OCI-LY3 (cell line): ENCODE results near the gene PLCB1.
"Not testable (repeated sequence)": the region's sequence is repeated elsewhere in the genome, so short reads cannot be mapped to it uniquely, and the experiment has no call there.

Experiments used
- H2AFZ ChIP-seq: fragments of 200-600, 300-600 bp; shearing (Covaris generic); 2 replicates; pipeline ENCODE4 v1.6.0; 2014; ENCODE audit warnings: antibody characterized with exemption, low read depth, low read length
- H3K27ac ChIP-seq: fragments of 200-600, 300-600 bp; sonication (generic); 2 replicates; pipeline ENCODE4 v1.5.1; 2014; ENCODE audit warnings: mild to moderate bottlenecking, low read length, moderate library complexity, mixed read lengths
- H3K27me3 ChIP-seq: fragments of 200-600, 300-600 bp; sonication (generic); 2 replicates; pipeline ENCODE4 v1.6.1; 2014; ENCODE audit warnings: low read depth, low read length, mixed read lengths
- H3K36me3 ChIP-seq: fragments of 200-600, 300-600 bp; sonication (generic); replicated peaks from 2 replicates; pipeline ENCODE3; 2014; ENCODE audit warnings: low read depth, low read length, mixed read lengths
- H3K4me1 ChIP-seq: fragments of 300-600, 200-600 bp; sonication (generic); 2 replicates; pipeline ENCODE4 v1.6.1; 2014; ENCODE audit warnings: low read length, mixed read lengths
- H3K4me2 ChIP-seq: fragments of 200-600, 300-600 bp; sonication (generic); 2 replicates; pipeline ENCODE4 v1.6.1; 2014; ENCODE audit warnings: low read length, mixed read lengths
- H3K4me3 ChIP-seq: fragments of 300-600, 200-600 bp; sonication (generic); 2 replicates; pipeline ENCODE4 v1.5.1; 2014; ENCODE audit warnings: antibody characterized with exemption, mild to moderate bottlenecking, low read length, moderate library complexity
- H3K79me2 ChIP-seq: fragments of 300-600, 200-600 bp; shearing (Covaris generic); 2 replicates; pipeline ENCODE4 v1.6.1; 2014; ENCODE audit warnings: mild to moderate bottlenecking, low read length, mixed read lengths
- H3K9ac ChIP-seq: fragments of 300-600, 200-600 bp; shearing (Covaris generic); 2 replicates; pipeline ENCODE4 v1.6.0; 2014; ENCODE audit warnings: mild to moderate bottlenecking, low read length, moderate library complexity
- H3K9me3 ChIP-seq: fragments of 200-600, 300-600 bp; shearing (Covaris generic); 2 replicates; pipeline ENCODE4 v1.6.1; 2014; ENCODE audit warnings: low read length, mixed read lengths; ENCODE audit not compliant: insufficient read depth
- H4K20me1 ChIP-seq: fragments of 200-600, 300-600 bp; sonication (generic); 2 replicates; pipeline ENCODE4 v1.6.1; 2016; ENCODE audit warnings: low read length, mixed read lengths; ENCODE audit not compliant: insufficient read depth
- EZH2phosphoT487 ChIP-seq: fragments of 200-600 bp; shearing (Covaris generic); IDR thresholded peaks from 2 replicates; pipeline ENCODE4 v1.6.1; 2018; ENCODE audit warnings: antibody characterized with exemption, mixed run types, low read depth
- TF ChIP-seq, protein P1 (sequence below): fragments of 200-600, 300-600 bp; sonication (generic); IDR thresholded peaks from 2 replicates; pipeline ENCODE4 v1.5.1; 2014; ENCODE audit warnings: antibody characterized with exemption, low read length, low read depth

Gene PLCB1

DNA sequence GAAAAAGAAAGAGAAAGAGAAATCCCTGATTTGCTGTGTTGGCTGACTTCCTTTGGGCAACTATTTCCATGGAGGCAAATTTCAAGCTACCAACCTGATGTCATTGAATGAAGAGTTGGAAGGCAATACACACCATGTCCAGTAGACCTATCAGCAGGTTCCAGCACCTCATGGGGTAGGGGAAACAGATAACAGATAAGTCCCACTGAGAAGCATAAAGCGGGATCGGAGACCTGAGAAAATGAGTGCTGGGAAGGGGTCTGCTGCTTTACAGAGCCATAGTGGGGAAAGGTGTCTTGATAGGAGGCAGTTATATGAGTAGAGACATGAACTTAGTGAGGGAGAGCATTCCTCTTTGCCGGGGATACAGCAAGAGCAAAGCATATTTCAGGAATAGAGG, 244.9 kb downstream of the PLCB1 start:
- Histone ChIP-seq H3K36me3 (no peaks in the 10 kb centered on the region), H4K20me1 (no peaks in the 10 kb centered on the region), H3K4me2 (no peak overlapping the region), H3K4me3 (no peak overlapping the region), H2AFZ (no peak overlapping the region), H3K4me1 (no peaks in the 10 kb centered on the region), H3K9ac (no peak overlapping the region), H3K27me3 (no peaks in the 10 kb centered on the region), H3K9me3 (no peaks in the 10 kb centered on the region), H3K79me2 (no peaks in the 10 kb centered on the region), H3K27ac (no peak overlapping the region)
- no peak for TF ChIP-seq EZH2phosphoT487
- TF ChIP-seq, protein P1, sequence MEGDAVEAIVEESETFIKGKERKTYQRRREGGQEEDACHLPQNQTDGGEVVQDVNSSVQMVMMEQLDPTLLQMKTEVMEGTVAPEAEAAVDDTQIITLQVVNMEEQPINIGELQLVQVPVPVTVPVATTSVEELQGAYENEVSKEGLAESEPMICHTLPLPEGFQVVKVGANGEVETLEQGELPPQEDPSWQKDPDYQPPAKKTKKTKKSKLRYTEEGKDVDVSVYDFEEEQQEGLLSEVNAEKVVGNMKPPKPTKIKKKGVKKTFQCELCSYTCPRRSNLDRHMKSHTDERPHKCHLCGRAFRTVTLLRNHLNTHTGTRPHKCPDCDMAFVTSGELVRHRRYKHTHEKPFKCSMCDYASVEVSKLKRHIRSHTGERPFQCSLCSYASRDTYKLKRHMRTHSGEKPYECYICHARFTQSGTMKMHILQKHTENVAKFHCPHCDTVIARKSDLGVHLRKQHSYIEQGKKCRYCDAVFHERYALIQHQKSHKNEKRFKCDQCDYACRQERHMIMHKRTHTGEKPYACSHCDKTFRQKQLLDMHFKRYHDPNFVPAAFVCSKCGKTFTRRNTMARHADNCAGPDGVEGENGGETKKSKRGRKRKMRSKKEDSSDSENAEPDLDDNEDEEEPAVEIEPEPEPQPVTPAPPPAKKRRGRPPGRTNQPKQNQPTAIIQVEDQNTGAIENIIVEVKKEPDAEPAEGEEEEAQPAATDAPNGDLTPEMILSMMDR: no peak

DNA sequence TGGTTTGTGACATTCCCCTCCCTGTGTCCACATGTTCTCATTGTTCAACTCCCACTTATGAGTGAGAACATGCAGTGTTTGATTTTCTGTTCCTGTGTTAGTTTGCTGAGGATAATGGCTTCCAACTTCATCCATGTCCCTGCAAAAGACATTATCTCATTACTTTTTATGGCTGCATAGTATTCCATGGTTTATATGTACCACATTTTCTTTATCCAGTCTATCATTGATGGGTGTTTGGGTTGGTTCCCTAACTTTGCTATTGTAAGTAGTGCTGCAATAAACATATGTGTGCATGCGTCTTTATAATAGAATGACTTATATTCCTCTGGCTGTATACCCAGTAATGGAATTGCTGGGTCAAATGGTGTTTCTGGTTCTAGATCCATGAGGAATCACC, 247.1 kb downstream of the PLCB1 start:
- H3K4me3 ChIP-seq, H3K9me3 ChIP-seq, H3K27me3 ChIP-seq, H2AFZ ChIP-seq, H3K4me1 ChIP-seq, H4K20me1 ChIP-seq, H3K9ac ChIP-seq, H3K4me2 ChIP-seq, H3K27ac ChIP-seq, H3K36me3 ChIP-seq, H3K79me2 ChIP-seq: not testable (repeated sequence)

DNA sequence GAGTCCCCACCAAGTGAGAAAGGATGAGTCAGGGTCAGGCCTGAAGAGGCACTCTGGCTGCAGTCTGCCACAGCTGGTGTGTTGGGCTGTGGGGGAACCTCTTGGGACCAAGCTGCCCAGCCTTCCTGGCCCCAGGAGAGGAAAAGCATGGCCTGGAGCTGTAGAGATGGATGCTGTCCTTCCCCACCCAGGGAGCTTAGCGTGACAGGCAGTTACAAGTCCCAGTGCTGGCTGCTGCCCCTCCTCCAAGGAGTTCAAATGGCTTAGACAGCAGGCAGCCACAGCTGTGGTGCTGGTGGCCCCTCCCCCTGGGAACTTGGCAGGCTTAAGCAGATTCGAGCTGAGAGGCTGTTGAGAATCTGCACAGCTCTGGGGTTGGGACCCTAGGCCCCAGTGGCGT, 253.2 kb downstream of the PLCB1 start:
- Histone ChIP-seq H3K4me3 (no peak overlapping the region), H3K9ac (no peak overlapping the region), H3K27ac (no peak overlapping the region), H2AFZ (no peak overlapping the region), H3K36me3 (no peaks in the 10 kb centered on the region), H3K4me2 (no peak overlapping the region), H3K4me1 (no peaks in the 10 kb centered on the region), H3K79me2 (no peaks in the 10 kb centered on the region), H4K20me1 (no peaks in the 10 kb centered on the region), H3K27me3 (no peaks in the 10 kb centered on the region), H3K9me3 (no peaks in the 10 kb centered on the region)
- TF ChIP-seq, protein P1: no peak
- no peak for TF ChIP-seq EZH2phosphoT487

DNA sequence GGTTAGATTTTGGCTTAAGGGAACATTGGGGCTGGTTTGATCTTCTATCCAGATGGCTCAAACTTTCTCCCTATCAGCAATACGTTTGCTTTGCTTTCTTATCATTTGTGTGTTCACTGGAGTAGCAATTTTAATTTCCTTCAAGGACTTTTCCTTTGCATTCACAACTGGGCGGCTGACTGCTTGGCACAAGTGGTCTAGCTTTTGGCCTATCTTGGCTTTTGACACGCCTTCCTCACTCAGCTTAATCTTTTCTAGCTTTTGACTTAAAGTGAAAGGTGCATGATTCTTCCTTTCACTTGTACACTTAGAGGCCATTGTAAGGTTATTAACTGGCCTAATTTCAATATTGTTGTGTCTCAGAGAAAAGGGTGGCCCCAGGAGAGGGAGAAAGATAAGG, 254.9 kb downstream of the PLCB1 start:
- no peak overlapping the region for H3K9ac ChIP-seq
- H3K4me1 ChIP-seq: no peaks in the 10 kb centered on the region
- no peak overlapping the region for H3K4me3 ChIP-seq
- TF ChIP-seq, protein P1: no peak
- TF ChIP-seq EZH2phosphoT487: no peak
- no peaks in the 10 kb centered on the region for H3K27me3 ChIP-seq
- no peaks in the 10 kb centered on the region for H3K9me3 ChIP-seq
- H4K20me1 ChIP-seq: no peaks in the 10 kb centered on the region
- H3K36me3 ChIP-seq: no peaks in the 10 kb centered on the region
- H3K4me2 ChIP-seq: no peak overlapping the region
- H2AFZ ChIP-seq: no peak overlapping the region
- H3K27ac ChIP-seq: no peak overlapping the region
- no peaks in the 10 kb centered on the region for H3K79me2 ChIP-seq

DNA sequence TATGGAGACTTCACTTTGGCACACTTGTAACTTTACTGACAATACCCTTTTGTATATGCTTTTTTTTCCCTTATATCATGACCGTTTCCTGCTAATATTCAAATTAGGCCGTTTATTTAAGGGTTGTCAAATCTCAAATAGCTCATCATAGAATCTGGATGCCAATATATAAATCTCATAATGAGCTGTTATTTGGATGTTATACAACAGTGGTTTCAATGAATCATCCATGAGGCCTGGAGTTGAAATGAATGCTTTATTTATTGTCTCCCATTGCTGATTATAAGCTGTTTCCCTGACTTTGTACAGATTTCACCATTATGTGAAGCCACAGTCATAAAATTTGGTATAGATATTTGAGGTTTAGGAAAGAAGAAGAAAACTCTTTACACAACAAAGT, 256.1 kb downstream of the PLCB1 start:
- no peaks in the 10 kb centered on the region for H3K36me3 ChIP-seq
- no peaks in the 10 kb centered on the region for H3K27me3 ChIP-seq
- H4K20me1 ChIP-seq: no peaks in the 10 kb centered on the region
- no peak overlapping the region for H3K9ac ChIP-seq
- no peak overlapping the region for H3K27ac ChIP-seq
- no peaks in the 10 kb centered on the region for H3K9me3 ChIP-seq
- H3K4me3 ChIP-seq: no peak overlapping the region
- H3K79me2 ChIP-seq: no peaks in the 10 kb centered on the region
- H2AFZ ChIP-seq: no peak overlapping the region
- TF ChIP-seq, protein P1: no peak
- no peak for TF ChIP-seq EZH2phosphoT487
- H3K4me2 ChIP-seq: no peak overlapping the region
- H3K4me1 ChIP-seq: no peaks in the 10 kb centered on the region
